ENCODE data around the gene EML3. TPM values are rescaled to one million over a fixed set of nuclear protein-coding genes. Genes with fewer than 3 reads are reported as not detected.
A peak's percentile ranks its signal among the peaks of the same experiment; 100 is the strongest.

The EML3 gene
- total and polyA plus RNA-seq, 2 of the 13 experiments (the other 11 are each of a cell fraction or from before 2014, with no cell fraction given): 10.6 to 12.3 TPM

- TF ChIP-seq TFDP2 (CRISPR knock-in tag; IDR thresholded peaks at IDR 0.05) (0 out of 2 replicates have a peak, but pooled peaks have one; percentile 11), SMARCC2 (IDR thresholded peaks at IDR 0.05) (no peak), STAT5B (CRISPR knock-in tag; IDR thresholded peaks at IDR 0.05) (no peak), ZNF331 (CRISPR knock-in tag; IDR thresholded peaks at IDR 0.05) (0 out of 2 replicates have a peak, but pooled peaks have one; percentile 47), RARA (CRISPR knock-in tag; IDR thresholded peaks at IDR 0.05) (peak; percentile 28; the same call in 1 of the 2 replicates), TP53 (CRISPR knock-in tag; conservative IDR thresholded peaks at IDR 0.05) (0 out of 2 replicates have a peak, but pooled peaks have one; percentile 39), BORCS8-MEF2B (CRISPR knock-in tag; IDR thresholded peaks at IDR 0.05) (no peak), RFX3 (CRISPR knock-in tag; IDR thresholded peaks at IDR 0.05) (no peak), ZFP1 (CRISPR knock-in tag; IDR thresholded peaks at IDR 0.05) (no peak), GTF2F1 (IDR thresholded peaks at IDR 0.05; ENCODE audit: low read length) (0 out of 2 replicates have a peak, but pooled peaks have one; percentile 26), PCBP1 (IDR thresholded peaks at IDR 0.05; ENCODE audit: borderline replicate concordance, low read depth, low read length) (no peak), ZNF646 (CRISPR knock-in tag; IDR thresholded peaks at IDR 0.05) (no peak), FOXO1 (CRISPR knock-in tag; IDR thresholded peaks at IDR 0.05) (0 out of 2 replicates have a peak, but pooled peaks have one; percentile 17), HOXD1 (CRISPR knock-in tag; IDR thresholded peaks at IDR 0.05) (peak; percentile 72; the same call in 1 of the 2 replicates), ELF1 (CRISPR knock-in tag; IDR thresholded peaks at IDR 0.05) (peak; percentile 75)
- TF ChIP-seq, protein P1, sequence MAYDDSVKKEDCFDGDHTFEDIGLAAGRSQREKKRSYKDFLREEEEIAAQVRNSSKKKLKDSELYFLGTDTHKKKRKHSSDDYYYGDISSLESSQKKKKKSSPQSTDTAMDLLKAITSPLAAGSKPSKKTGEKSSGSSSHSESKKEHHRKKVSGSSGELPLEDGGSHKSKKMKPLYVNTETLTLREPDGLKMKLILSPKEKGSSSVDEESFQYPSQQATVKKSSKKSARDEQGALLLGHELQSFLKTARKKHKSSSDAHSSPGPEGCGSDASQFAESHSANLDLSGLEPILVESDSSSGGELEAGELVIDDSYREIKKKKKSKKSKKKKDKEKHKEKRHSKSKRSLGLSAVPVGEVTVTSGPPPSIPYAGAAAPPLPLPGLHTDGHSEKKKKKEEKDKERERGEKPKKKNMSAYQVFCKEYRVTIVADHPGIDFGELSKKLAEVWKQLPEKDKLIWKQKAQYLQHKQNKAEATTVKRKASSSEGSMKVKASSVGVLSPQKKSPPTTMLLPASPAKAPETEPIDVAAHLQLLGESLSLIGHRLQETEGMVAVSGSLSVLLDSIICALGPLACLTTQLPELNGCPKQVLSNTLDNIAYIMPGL (CRISPR knock-in tag; IDR thresholded peaks at IDR 0.05; ENCODE audit: borderline replicate concordance in 1 of 2, low read depth in 1 of 2): peak in 1 of 2 experiments; percentile 58; a peak in 1 of 4 replicates
- TF ChIP-seq, protein P2, sequence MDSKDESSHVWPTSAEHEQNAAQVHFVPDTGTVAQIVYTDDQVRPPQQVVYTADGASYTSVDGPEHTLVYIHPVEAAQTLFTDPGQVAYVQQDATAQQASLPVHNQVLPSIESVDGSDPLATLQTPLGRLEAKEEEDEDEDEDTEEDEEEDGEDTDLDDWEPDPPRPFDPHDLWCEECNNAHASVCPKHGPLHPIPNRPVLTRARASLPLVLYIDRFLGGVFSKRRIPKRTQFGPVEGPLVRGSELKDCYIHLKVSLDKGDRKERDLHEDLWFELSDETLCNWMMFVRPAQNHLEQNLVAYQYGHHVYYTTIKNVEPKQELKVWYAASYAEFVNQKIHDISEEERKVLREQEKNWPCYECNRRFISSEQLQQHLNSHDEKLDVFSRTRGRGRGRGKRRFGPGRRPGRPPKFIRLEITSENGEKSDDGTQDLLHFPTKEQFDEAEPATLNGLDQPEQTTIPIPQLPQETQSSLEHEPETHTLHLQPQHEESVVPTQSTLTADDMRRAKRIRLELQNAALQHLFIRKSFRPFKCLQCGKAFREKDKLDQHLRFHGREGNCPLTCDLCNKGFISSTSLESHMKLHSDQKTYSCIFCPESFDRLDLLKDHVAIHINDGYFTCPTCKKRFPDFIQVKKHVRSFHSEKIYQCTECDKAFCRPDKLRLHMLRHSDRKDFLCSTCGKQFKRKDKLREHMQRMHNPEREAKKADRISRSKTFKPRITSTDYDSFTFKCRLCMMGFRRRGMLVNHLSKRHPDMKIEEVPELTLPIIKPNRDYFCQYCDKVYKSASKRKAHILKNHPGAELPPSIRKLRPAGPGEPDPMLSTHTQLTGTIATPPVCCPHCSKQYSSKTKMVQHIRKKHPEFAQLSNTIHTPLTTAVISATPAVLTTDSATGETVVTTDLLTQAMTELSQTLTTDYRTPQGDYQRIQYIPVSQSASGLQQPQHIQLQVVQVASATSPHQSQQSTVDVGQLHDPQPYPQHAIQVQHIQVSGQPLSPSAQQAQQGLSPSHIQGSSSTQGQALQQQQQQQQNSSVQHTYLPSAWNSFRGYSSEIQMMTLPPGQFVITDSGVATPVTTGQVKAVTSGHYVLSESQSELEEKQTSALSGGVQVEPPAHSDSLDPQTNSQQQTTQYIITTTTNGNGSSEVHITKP (CRISPR knock-in tag; IDR thresholded peaks at IDR 0.05; ENCODE audit: low read depth): peak; percentile 67
Measured at GRCh38 chr11:62599069-62599696, 13.4 kb downstream of the EML3 start (continued).

Measured in HepG2 (cell line).